WTC11 (cell line): Measurements from ENCODE around the gene SIGLEC15.

Experiments
- CBFB ChIP-seq: sonication (generic); formaldehyde crosslinking; IDR thresholded peaks from 2 replicates; pipeline ENCODE4 v1.8.1; 2022; ENCODE audit warnings: mild to moderate bottlenecking, low read depth, missing genetic modification reagents
- CTCF ChIP-seq: fragments of 200-600 bp; IDR thresholded peaks from 2 replicates; pipeline ENCODE4 v1.8.0; 2022; ENCODE audit warnings: antibody characterized with exemption
- ETV6 ChIP-seq: sonication (generic); formaldehyde crosslinking; IDR thresholded peaks from 2 replicates; pipeline ENCODE4 v1.8.1; 2022; ENCODE audit warnings: mild to moderate bottlenecking, missing genetic modification reagents
- USF2 ChIP-seq: sonication (generic); formaldehyde crosslinking; IDR thresholded peaks from 2 replicates; pipeline ENCODE4 v1.8.1; 2023; ENCODE audit warnings: mild to moderate bottlenecking, missing genetic modification reagents, moderate library complexity

- no peak for TF ChIP-seq ETV6 (CRISPR knock-in tag)
- no peak for TF ChIP-seq CTCF
- no peak for TF ChIP-seq CBFB (CRISPR knock-in tag)
- no peak for TF ChIP-seq USF2
Measured at GRCh38 chr18:45889419-45890064, 64.1 kb downstream of the SIGLEC15 start.
